H1 (cell line): ENCODE data around the gene SYP. TPM values are rescaled to one million over a fixed set of nuclear protein-coding genes. Genes with fewer than 3 reads are reported as not detected.

Experiments
- CTCF ChIA-PET: fragments of 300-600 bp; sonication (Branson Sonifier 250); formaldehyde crosslinking; loops from one replicate; lab custom pipeline; 2021; ENCODE audit not compliant: partially characterized antibody; lab: Charles Lee
- POLR2A ChIA-PET: fragments of 300-600 bp; sonication (Branson Sonifier 250); formaldehyde crosslinking; loops from one replicate; lab custom pipeline; 2021; ENCODE audit warnings: inconsistent platforms; ENCODE audit not compliant: partially characterized antibody; lab: Charles Lee
- DNase-seq, 2 experiments: peaks; one replicate each; pipeline versions ENCODE4 v3.0.0 to v3.0.0-alpha.2; 2010 to 2022; ENCODE audit warnings: low spot score in 2 of 2, low read depth in 1 of 2, mixed read lengths in 1 of 2
- FAIRE-seq: peaks from 2 replicates; lab custom pipeline; 2011; peaks lifted over from hg19 to GRCh38; lab: Jason Lieb, UNC
- H2AFZ ChIP-seq: 2 replicates; pipeline ENCODE4 v1.8.1; 2012; ENCODE audit warnings: low read length, inconsistent platforms
- H2AK5ac ChIP-seq: 2 replicates; pipeline ENCODE4 v1.6.1; 2013; ENCODE audit warnings: low read depth, low read length
- H2BK120ac ChIP-seq: replicated peaks from 2 replicates; pipeline ENCODE3; 2013; ENCODE audit warnings: low read depth, low read length, inconsistent platforms
- H2BK12ac ChIP-seq: 2 replicates; pipeline ENCODE4 v1.6.1; 2013; ENCODE audit warnings: low read depth, low read length
- H2BK15ac ChIP-seq: 2 replicates; pipeline ENCODE4 v1.6.1; 2013; ENCODE audit warnings: low read length
- H2BK20ac ChIP-seq: 2 replicates; pipeline ENCODE4 v1.6.1; 2013; ENCODE audit warnings: low read length
- H2BK5ac ChIP-seq: 2 replicates; pipeline ENCODE4 v1.6.1; 2013; ENCODE audit warnings: low read depth, low read length
- H3K14ac ChIP-seq: 2 replicates; pipeline ENCODE4 v1.6.1; 2013; ENCODE audit warnings: inconsistent platforms; ENCODE audit not compliant: insufficient read length
- H3K18ac ChIP-seq: 2 replicates; pipeline ENCODE4 v1.6.1; 2013; ENCODE audit warnings: low read length; ENCODE audit errors: extremely low read depth
- H3K23ac ChIP-seq: 2 replicates; pipeline ENCODE4 v1.6.1; 2013; ENCODE audit warnings: inconsistent platforms; ENCODE audit not compliant: insufficient read length
- H3K23me2 ChIP-seq: 2 replicates; pipeline ENCODE4 v1.6.1; 2013; ENCODE audit warnings: low read depth, low read length
- H3K27ac ChIP-seq: 2 replicates; pipeline ENCODE4 v1.6.1; 2011; ENCODE audit warnings: low read depth, low read length, inconsistent platforms
- H3K27me3 ChIP-seq, 4 experiments: replicated peaks in 1 of 4; 1 replicate in 1 of 4; 2 replicates in 3 of 4; pipeline versions ENCODE4 v1.6.1 to v1.8.1; 2011 to 2013; ENCODE audit warnings: low read length in 3 of 4, mild to moderate bottlenecking in 3 of 4, inconsistent platforms in 2 of 4, mixed read lengths in 2 of 4, moderate library complexity in 1 of 4; ENCODE audit not compliant: control insufficient read depth in 3 of 4, insufficient read depth in 3 of 4; ENCODE audit errors: extremely low read depth in 1 of 4
- H3K36me3 ChIP-seq, 4 experiments: 2 replicates each; pipeline versions ENCODE4 v1.6.1 to v1.8.1; 2011 to 2013; ENCODE audit warnings: mild to moderate bottlenecking in 4 of 4, low read length in 3 of 4, moderate library complexity in 2 of 4, control low read depth in 1 of 4, inconsistent platforms in 1 of 4; ENCODE audit not compliant: insufficient read depth in 4 of 4, control insufficient read depth in 2 of 4
- H3K4ac ChIP-seq: replicated peaks from 2 replicates; pipeline ENCODE3; 2013; ENCODE audit warnings: low read length, low read depth, mixed read lengths, inconsistent platforms; ENCODE audit not compliant: insufficient read length
- H3K4me1 ChIP-seq, 4 experiments: replicated peaks in 1 of 4; 1 replicate in 1 of 4; 2 replicates in 3 of 4; pipeline versions ENCODE4 v1.6.1 to v1.8.1; 2011 to 2013; ENCODE audit warnings: low read length in 3 of 4, inconsistent platforms in 2 of 4, mixed read lengths in 1 of 4; ENCODE audit not compliant: insufficient read depth in 4 of 4, control insufficient read depth in 3 of 4
- H3K4me2 ChIP-seq, 2 experiments: 2 replicates each; pipeline versions ENCODE4 v1.6.1 to v1.8.1; 2011 to 2013; ENCODE audit warnings: low read depth in 2 of 2, low read length in 2 of 2, control low read depth in 1 of 2, inconsistent platforms in 1 of 2, mild to moderate bottlenecking in 1 of 2; ENCODE audit not compliant: insufficient read depth in 1 of 2
- H3K4me3 ChIP-seq, 4 experiments: fragments of 200-600, 300-600 bp in 1 of 4; sonication (generic), shearing (Covaris generic), sonication (Bioruptor Twin) in 1 of 4; 2 replicates each; pipeline versions ENCODE4 v1.5.1 to v1.8.1; 2011 to 2016; ENCODE audit warnings: low read length in 4 of 4, low read depth in 3 of 4, control low read depth in 2 of 4, inconsistent platforms in 2 of 4, mild to moderate bottlenecking in 2 of 4, mixed read lengths in 1 of 4, moderate library complexity in 1 of 4; ENCODE audit not compliant: insufficient read depth in 2 of 4; ENCODE audit errors: extremely low read depth in 1 of 4
- H3K56ac ChIP-seq: replicated peaks from 2 replicates; pipeline ENCODE3; 2013; ENCODE audit warnings: low read depth, mild to moderate bottlenecking, mixed read lengths, low read length, inconsistent platforms; ENCODE audit not compliant: insufficient read length
- H3K79me1 ChIP-seq: 2 replicates; pipeline ENCODE4 v1.6.1; 2013; ENCODE audit warnings: low read depth, low read length, control low read depth
- H3K79me2 ChIP-seq, 2 experiments: 2 replicates each; pipeline versions ENCODE4 v1.6.1 to v1.8.1; 2012 to 2013; ENCODE audit warnings: low read length in 2 of 2, mild to moderate bottlenecking in 2 of 2, inconsistent platforms in 1 of 2; ENCODE audit not compliant: insufficient read depth in 2 of 2, control insufficient read depth in 1 of 2
- H3K9ac ChIP-seq, 4 experiments: replicated peaks in 1 of 4; 1 replicate in 1 of 4; 2 replicates in 3 of 4; pipeline versions ENCODE4 v1.6.1 to v1.8.1; 2011 to 2013; ENCODE audit warnings: low read depth in 3 of 4, low read length in 3 of 4, control low read depth in 2 of 4, mild to moderate bottlenecking in 2 of 4, moderate library complexity in 2 of 4, inconsistent platforms in 1 of 4; ENCODE audit errors: extremely low read depth in 1 of 4
- H3K9me3 ChIP-seq, 2 experiments: 2 replicates each; pipeline versions ENCODE4 v1.6.1 to v1.8.1; 2012 to 2013; ENCODE audit warnings: mild to moderate bottlenecking in 2 of 2, moderate library complexity in 2 of 2, control low read depth in 1 of 2, inconsistent platforms in 1 of 2, low read depth in 1 of 2, low read length in 1 of 2, mixed read lengths in 1 of 2; ENCODE audit not compliant: insufficient read depth in 2 of 2
- H4K20me1 ChIP-seq, 2 experiments: replicated peaks in 1 of 2; 2 replicates each; pipeline versions ENCODE3 to v1.8.1; 2011 to 2013; ENCODE audit warnings: inconsistent platforms in 2 of 2, low read length in 2 of 2, mild to moderate bottlenecking in 1 of 2; ENCODE audit not compliant: insufficient read depth in 2 of 2, control insufficient read depth in 1 of 2
- H4K5ac ChIP-seq: 2 replicates; pipeline ENCODE4 v1.6.1; 2013; ENCODE audit warnings: low read length, low read depth, mixed read lengths, inconsistent platforms; ENCODE audit not compliant: insufficient read length
- H4K8ac ChIP-seq: 2 replicates; pipeline ENCODE4 v1.8.0; 2013; ENCODE audit warnings: mild to moderate bottlenecking, moderate library complexity, low read length, inconsistent platforms; ENCODE audit not compliant: insufficient read depth; ENCODE audit errors: extremely low read depth
- H4K91ac ChIP-seq: replicated peaks from 2 replicates; pipeline ENCODE3; 2013; ENCODE audit warnings: low read length, mixed read lengths, inconsistent platforms; ENCODE audit not compliant: insufficient read length
- KDM1A ChIP-seq: fragments of 200-600, 300-600 bp; sonication (generic); IDR thresholded peaks from 2 replicates; pipeline ENCODE4 v1.7.1; 2016; ENCODE audit warnings: mild to moderate bottlenecking, low read length, borderline replicate concordance
- KDM4A ChIP-seq: IDR thresholded peaks from one replicate; pipeline ENCODE4 v1.7.1; 2012; ENCODE audit warnings: low read depth, mild to moderate bottlenecking, moderate library complexity, low read length, inconsistent platforms; ENCODE audit not compliant: severe bottlenecking
- WGBS, 2 experiments: shearing (Covaris generic) in 1 of 2; methylation state at CpG; one replicate each; pipeline versions ENCODE4 v1.1.6 to v1.1.7; 2013 to 2015; ENCODE audit warnings: low lambda C conversion rate in 2 of 2, mixed read lengths in 2 of 2, inconsistent platforms in 1 of 2, low coverage in 1 of 2, missing lambda C conversion rate in 1 of 2; ENCODE audit not compliant: insufficient replicate concordance in 2 of 2, insufficient coverage in 1 of 2, insufficient read length in 1 of 2; ENCODE audit errors: extremely low coverage in 1 of 2, missing lambda C conversion rate in 1 of 2; 5-methylcytosine and 5-hydroxymethylcytosine counted together
- polyA plus RNA-seq, 7 experiments: library from polyadenylated mRNA; depleted of rRNA in 3 of 7; stranded (reverse) in 5 of 7; unstranded in 2 of 7; fragments of >200 nt in 5 of 7; fragments of 200-250 nt in 2 of 7; gene quantifications; 1 replicate in 5 of 7; 2 replicates in 1 of 7; 4 replicates in 1 of 7; pipeline versions ENCODE4 v1.2.1 to v1.2.3, GENCODE V29; 2011 to 2013; ENCODE audit warnings: missing spikeins in 2 of 7, mixed read lengths in 2 of 7
- total RNA-seq: library from RNA; stranded (reverse); fragmentation: NEBNext Ultra II Directional; extraction: Animal tissue kit (Norgen Biotek cat#: 25700); gene quantifications from 2 replicates; pipeline ENCODE4 v1.2.1, GENCODE V29; 2021

The SYP gene
- total and polyA plus RNA-seq, 2 of the 8 experiments (the other 6 are each of a cell fraction or from before 2014, with no cell fraction given), result 4.3 to 10.8 TPM

DNA sequence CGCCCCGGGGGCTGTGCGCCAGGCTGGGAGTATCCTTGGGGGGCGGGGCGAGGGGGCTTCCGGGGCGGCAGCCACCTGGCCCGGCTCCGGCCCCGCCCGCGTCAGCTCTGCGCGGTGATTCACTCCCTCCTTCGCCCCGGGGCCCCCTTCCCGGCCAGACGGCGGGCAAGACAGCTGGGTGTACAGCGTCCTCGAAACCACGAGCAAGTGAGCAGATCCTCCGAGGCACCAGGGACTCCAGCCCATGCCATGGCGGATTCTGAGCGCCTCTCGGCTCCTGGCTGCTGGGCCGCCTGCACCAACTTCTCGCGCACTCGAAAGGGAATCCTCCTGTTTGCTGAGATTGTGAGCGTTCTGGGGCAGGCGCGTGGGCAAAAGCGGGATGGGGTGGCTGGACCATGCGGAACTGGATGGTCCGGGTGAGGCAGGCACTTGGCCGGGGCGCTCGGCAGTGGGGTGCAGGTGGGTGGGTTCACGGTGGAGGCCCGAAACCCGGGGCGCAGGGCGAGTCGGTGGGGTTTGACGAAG lies 28.2 kb downstream of the SYP start, which contains the start of gene PLP2:
Gene PLP2, plus strand, starts transcription at position 147 of the 528 bp plus-strand sequence. Its CDS starts 103 bp downstream, at position 250.
- H2BK15ac ChIP-seq, result no peak within 1 kb of the TSS
- ChIA-PET CTCF (no interaction called here), POLR2A (interaction anchor here (0.9 to 1.5 kb wide), 3 partner anchors 10 to 19 kb away, joined by 3 to 4 read pairs (median 3); no protein-coding TSS in a partner anchor)
- no peak within 1 kb of the TSS for H3K27ac ChIP-seq
- peaks cover 0 to 2% of the 10 kb centered on the region in 2 experiments for H4K20me1 ChIP-seq
- peak; percentile 55 for TF ChIP-seq KDM4A
- no peak for TF ChIP-seq KDM1A
- no peak within 1 kb of the TSS; the same call in none of the 2 replicates for H3K18ac ChIP-seq
- WGBS, 2 experiments, result 3% methylated on average over 19 of the region's 46 CpGs; no CpG with 5 or more reads in 1 of the 2 experiments
- no peak within 1 kb of the TSS for H4K8ac ChIP-seq
- no peak within 1 kb of the TSS for H3K23ac ChIP-seq
- DNase-seq (peak in 1 of 2 experiments; percentile 48), FAIRE-seq (no peak)
- peak within 1 kb of the TSS; percentile 42 to 66 (median 46) for H3K4me3 ChIP-seq
- peak within 1 kb of the TSS in 1 of 4 experiments; percentile 30; a peak in 1 of 7 replicates for H3K9ac ChIP-seq
- no peaks in the 10 kb centered on the region for H3K79me1 ChIP-seq
- no peak within 1 kb of the TSS for H2BK120ac ChIP-seq
- H3K14ac ChIP-seq, result no peak within 1 kb of the TSS
- H3K23me2 ChIP-seq, result peaks cover 8% of the 10 kb centered on the region; the same call in 1 of the 2 replicates
- H3K4me2 ChIP-seq, result peak within 1 kb of the TSS; percentile 71 to 82
- H3K4ac ChIP-seq, result no peak within 1 kb of the TSS
- H3K36me3 ChIP-seq, result peaks cover 0 to 4% (median 0%) of the 10 kb centered on the region in 4 experiments; a peak in 3 of 8 replicates
- no peak within 1 kb of the TSS for H3K56ac ChIP-seq
- no peaks in the 10 kb centered on the region for H3K79me2 ChIP-seq
- no peak within 1 kb of the TSS for H4K5ac ChIP-seq
- no peaks in the 10 kb centered on the region for H3K9me3 ChIP-seq
- H2BK12ac ChIP-seq, result no peak within 1 kb of the TSS
- H2AK5ac ChIP-seq, result no peak within 1 kb of the TSS
- H2BK20ac ChIP-seq, result no peak within 1 kb of the TSS
- no peak within 1 kb of the TSS; the same call in 1 of the 2 replicates for H2AFZ ChIP-seq
- peaks cover 0 to 6% (median 3%) of the 10 kb centered on the region in 4 experiments; a peak in 4 of 7 replicates for H3K4me1 ChIP-seq
- H3K27me3 ChIP-seq, result peaks cover 0 to 8% (median 5%) of the 10 kb centered on the region in 4 experiments; a peak in 5 of 7 replicates
- no peak within 1 kb of the TSS for H4K91ac ChIP-seq
- no peak within 1 kb of the TSS for H2BK5ac ChIP-seq
